GM12878 (cell line): ENCODE results near the gene CHTOP.

Experiments used
- BHLHE40 ChIP-seq, 2 experiments: fragments of 450-650 bp in 1 of 2; IDR thresholded peaks; 2 replicates each; pipeline ENCODE4 v1.6.1; 2011 to 2017; ENCODE audit warnings: low read depth in 2 of 2, borderline replicate concordance in 1 of 2, improper control_type of control experiment in 1 of 2, low read length in 1 of 2, mild to moderate bottlenecking in 1 of 2
- BRCA1 ChIP-seq: IDR thresholded peaks from 2 replicates; pipeline ENCODE4 v1.6.1; 2011; ENCODE audit warnings: low read depth, low read length, improper control_type of control experiment
- CBX3 ChIP-seq: fragments of 200-600 bp; sonication (generic); IDR thresholded peaks from 2 replicates; pipeline ENCODE4 v1.6.1; 2016; ENCODE audit warnings: low read depth, borderline replicate concordance
- EZH2 ChIP-seq: IDR thresholded peaks from 2 replicates; pipeline ENCODE4 v1.6.1; 2012; ENCODE audit warnings: low read depth, mild to moderate bottlenecking, control low read depth, inconsistent platforms, low read length, borderline replicate concordance; ENCODE audit not compliant: control insufficient read depth
- FOXK2 ChIP-seq: fragments of 450-650 bp; IDR thresholded peaks from 2 replicates; pipeline ENCODE4 v1.6.1; 2017; ENCODE audit warnings: mild to moderate bottlenecking, moderate library complexity
- GABPA ChIP-seq: IDR thresholded peaks from 2 replicates; pipeline ENCODE4 v1.6.1; 2014; ENCODE audit warnings: antibody characterized with exemption, low read depth, mild to moderate bottlenecking, inconsistent platforms
- LARP7 ChIP-seq: fragments of 450-650 bp; IDR thresholded peaks from 2 replicates; pipeline ENCODE4 v1.6.1; 2017; ENCODE audit warnings: mild to moderate bottlenecking
- MXI1 ChIP-seq: fragments of 150-350 bp; IDR thresholded peaks from 2 replicates; pipeline ENCODE4 v1.6.1; 2011; ENCODE audit warnings: low read depth, mild to moderate bottlenecking, inconsistent platforms, low read length, improper control_type of control experiment
- POLR2A ChIP-seq: IDR thresholded peaks from 2 replicates; pipeline ENCODE4 v1.6.1; 2011; ENCODE audit warnings: low read depth, mild to moderate bottlenecking, low read length
- RCOR1 ChIP-seq: conservative IDR thresholded peaks from 2 replicates; pipeline ENCODE4 v1.6.1; 2012; ENCODE audit warnings: low read depth, low read length, improper control_type of control experiment
- RFX5 ChIP-seq: IDR thresholded peaks from 2 replicates; pipeline ENCODE4 v1.6.1; 2011; ENCODE audit warnings: low read depth, low read length, improper control_type of control experiment
- SIN3A ChIP-seq: IDR thresholded peaks from 2 replicates; pipeline ENCODE4 v1.6.1; 2012; ENCODE audit warnings: low read depth, low read length, improper control_type of control experiment
- TF ChIP-seq, protein P1 (sequence below), 3 experiments: IDR thresholded peaks in 2 of 3; conservative IDR thresholded peaks in 1 of 3; 2 replicates each; pipeline ENCODE4 v1.5.1; 2011; ENCODE audit warnings: low read depth in 3 of 3, low read length in 3 of 3, mild to moderate bottlenecking in 3 of 3, control low read depth in 2 of 3, moderate library complexity in 2 of 3, inconsistent platforms in 1 of 3, mixed read lengths in 1 of 3; ENCODE audit not compliant: control insufficient read depth in 2 of 3, insufficient read depth in 1 of 3; ENCODE audit errors: extremely low read depth in 1 of 3

- TF ChIP-seq, protein P1, sequence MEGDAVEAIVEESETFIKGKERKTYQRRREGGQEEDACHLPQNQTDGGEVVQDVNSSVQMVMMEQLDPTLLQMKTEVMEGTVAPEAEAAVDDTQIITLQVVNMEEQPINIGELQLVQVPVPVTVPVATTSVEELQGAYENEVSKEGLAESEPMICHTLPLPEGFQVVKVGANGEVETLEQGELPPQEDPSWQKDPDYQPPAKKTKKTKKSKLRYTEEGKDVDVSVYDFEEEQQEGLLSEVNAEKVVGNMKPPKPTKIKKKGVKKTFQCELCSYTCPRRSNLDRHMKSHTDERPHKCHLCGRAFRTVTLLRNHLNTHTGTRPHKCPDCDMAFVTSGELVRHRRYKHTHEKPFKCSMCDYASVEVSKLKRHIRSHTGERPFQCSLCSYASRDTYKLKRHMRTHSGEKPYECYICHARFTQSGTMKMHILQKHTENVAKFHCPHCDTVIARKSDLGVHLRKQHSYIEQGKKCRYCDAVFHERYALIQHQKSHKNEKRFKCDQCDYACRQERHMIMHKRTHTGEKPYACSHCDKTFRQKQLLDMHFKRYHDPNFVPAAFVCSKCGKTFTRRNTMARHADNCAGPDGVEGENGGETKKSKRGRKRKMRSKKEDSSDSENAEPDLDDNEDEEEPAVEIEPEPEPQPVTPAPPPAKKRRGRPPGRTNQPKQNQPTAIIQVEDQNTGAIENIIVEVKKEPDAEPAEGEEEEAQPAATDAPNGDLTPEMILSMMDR (IDR thresholded peaks at IDR 0.05 in 2 of 3, conservative IDR thresholded peaks at IDR 0.05 in 1 of 3; ENCODE audit: control insufficient read depth in 2 of 3, extremely low read depth in 1 of 3, insufficient read depth in 1 of 3, low read depth in 3 of 3, low read length in 3 of 3), result no peak
- TF ChIP-seq EZH2 (no peak), LARP7 (no peak), POLR2A (no peak), RFX5 (no peak), GABPA (no peak), RCOR1 (no peak), SIN3A (no peak), MXI1 (no peak), FOXK2 (no peak), BHLHE40 (IDR thresholded peaks at IDR 0.05; ENCODE audit: borderline replicate concordance in 1 of 2, low read depth in 2 of 2, low read length in 1 of 2) (no peak), BRCA1 (no peak), CBX3 (no peak)
These were observed 51.0 kb downstream of the CHTOP start for GRCh38 chr1:153684892-153685291.
